GM12891 (cell line): ENCODE results near the gene ABCA13.

Experiments
- POLR2A ChIP-seq: IDR thresholded peaks from 2 replicates; pipeline ENCODE4 v1.6.1; 2011; ENCODE audit warnings: low read depth, low read length, control low read depth
- POLR2AphosphoS5 ChIP-seq: IDR thresholded peaks from 2 replicates; pipeline ENCODE4 v1.6.1; 2011; ENCODE audit warnings: low read depth, low read length, control low read depth
- POU2F2 ChIP-seq: IDR thresholded peaks from 2 replicates; pipeline ENCODE4 v1.6.1; 2011; ENCODE audit warnings: low read depth, mild to moderate bottlenecking, control low read depth, low read length, moderate library complexity
- TAF1 ChIP-seq: IDR thresholded peaks from 2 replicates; pipeline ENCODE4 v1.6.1; 2011; ENCODE audit warnings: low read depth, low read length, control low read depth

GRCh38 chr7:48280100-48280499, 108.8 kb downstream of the ABCA13 start:
- TF ChIP-seq TAF1 (no peak), POLR2A (no peak), POLR2AphosphoS5 (no peak), POU2F2 (no peak)
